Smooth muscle cell (in vitro differentiated cells): ENCODE measurements around the gene PAX2. TPM values are rescaled to one million over a fixed set of nuclear protein-coding genes. Genes with fewer than 3 reads are reported as not detected.

Source experiments
- DNase-seq: peaks from one replicate; lab custom pipeline; 2025; ENCODE audit not compliant: unreplicated experiment; lab: John Stamatoyannopoulos, UW
- H2AFZ ChIP-seq: fragments of 200-600 bp; sonication (generic); 2 replicates; pipeline ENCODE4 v1.6.0; 2016; ENCODE audit warnings: antibody characterized with exemption, low read depth, mild to moderate bottlenecking
- H3F3A ChIP-seq: fragments of 200-600 bp; sonication (generic); 2 replicates; pipeline ENCODE4 v1.6.0; 2017; ENCODE audit warnings: antibody characterized with exemption, low read depth
- H3K27ac ChIP-seq: fragments of 200-600 bp; sonication (generic); 2 replicates; pipeline ENCODE4 v1.5.1; 2016; ENCODE audit warnings: low read depth, mild to moderate bottlenecking
- H3K27me3 ChIP-seq: fragments of 200-600 bp; sonication (generic); 2 replicates; pipeline ENCODE4 v1.6.1; 2016; ENCODE audit warnings: low read depth, mild to moderate bottlenecking
- H3K36me3 ChIP-seq: fragments of 200-600 bp; sonication (generic); 2 replicates; pipeline ENCODE4 v1.5.1; 2016; ENCODE audit warnings: low read depth
- H3K4me1 ChIP-seq: fragments of 200-600 bp; sonication (generic); 2 replicates; pipeline ENCODE4 v1.5.1; 2016; ENCODE audit warnings: low read depth
- H3K4me2 ChIP-seq: fragments of 200-600 bp; sonication (generic); 2 replicates; pipeline ENCODE4 v1.6.0; 2016; ENCODE audit warnings: mild to moderate bottlenecking
- H3K4me3 ChIP-seq: fragments of 200-600 bp; sonication (generic); 2 replicates; pipeline ENCODE4 v1.5.1; 2016; ENCODE audit warnings: mild to moderate bottlenecking
- H3K79me2 ChIP-seq: fragments of 200-600 bp; sonication (generic); 2 replicates; pipeline ENCODE4 v1.6.0; 2016; ENCODE audit warnings: low read depth, mild to moderate bottlenecking
- H3K9ac ChIP-seq: fragments of 200-600 bp; sonication (generic); 2 replicates; pipeline ENCODE4 v1.6.0; 2016; ENCODE audit warnings: low read depth
- H3K9me3 ChIP-seq: fragments of 200-600 bp; sonication (generic); replicated peaks from 2 replicates; pipeline ENCODE4 v1.5.1; 2016; ENCODE audit warnings: low read depth
- H4K20me1 ChIP-seq: fragments of 200-600 bp; sonication (generic); 2 replicates; pipeline ENCODE4 v1.6.0; 2016; ENCODE audit warnings: low read depth
- WGBS: methylation state at CpG from one replicate; pipeline ENCODE4 v1.1.7; 2016; ENCODE audit warnings: low lambda C conversion rate; 5-methylcytosine and 5-hydroxymethylcytosine counted together
- polyA plus RNA-seq: library from polyadenylated mRNA; unstranded; fragments of >200 nt; fragmentation: Nextera tagmentation; extraction: Ambion mirVana; gene quantifications from 2 replicates; pipeline ENCODE4 v1.2.1, GENCODE V29; 2016
- total RNA-seq: library from RNA; depleted of rRNA; stranded (reverse); fragments of >200 nt; gene quantifications from 2 replicates; pipeline ENCODE4 v1.2.3, GENCODE V29; 2014
- TF ChIP-seq, protein P1 (sequence below): fragments of 200-600 bp; sonication (generic); IDR thresholded peaks from 2 replicates; pipeline ENCODE4 v1.5.1; 2017; ENCODE audit warnings: borderline replicate concordance, mild to moderate bottlenecking, antibody characterized with exemption; ENCODE audit not compliant: insufficient read depth, poor library complexity, severe bottlenecking

The PAX2 gene
- total and polyA plus RNA-seq, 2 experiments from 2014 or later: not detected

GRCh38 chr10:100725869-100726426 is 19.4 kb upstream of the PAX2 start:
- no peaks in the 10 kb centered on the region for H3F3A ChIP-seq
- H3K9me3 ChIP-seq: no peaks in the 10 kb centered on the region
- no peak for DNase-seq
- H3K4me1 ChIP-seq: peaks cover 15% of the 10 kb centered on the region
- WGBS: 73% methylated on average over 2 of the region's 2 CpGs
- no peak overlapping the region for H3K27ac ChIP-seq
- H3K27me3 ChIP-seq: peaks cover 98% of the 10 kb centered on the region
- H3K36me3 ChIP-seq: no peaks in the 10 kb centered on the region
- no peak overlapping the region for H3K4me3 ChIP-seq
- no peaks in the 10 kb centered on the region for H3K79me2 ChIP-seq
- no peaks in the 10 kb centered on the region for H4K20me1 ChIP-seq
- H3K4me2 ChIP-seq: no peak overlapping the region
- H3K9ac ChIP-seq: no peak overlapping the region
- TF ChIP-seq, protein P1, sequence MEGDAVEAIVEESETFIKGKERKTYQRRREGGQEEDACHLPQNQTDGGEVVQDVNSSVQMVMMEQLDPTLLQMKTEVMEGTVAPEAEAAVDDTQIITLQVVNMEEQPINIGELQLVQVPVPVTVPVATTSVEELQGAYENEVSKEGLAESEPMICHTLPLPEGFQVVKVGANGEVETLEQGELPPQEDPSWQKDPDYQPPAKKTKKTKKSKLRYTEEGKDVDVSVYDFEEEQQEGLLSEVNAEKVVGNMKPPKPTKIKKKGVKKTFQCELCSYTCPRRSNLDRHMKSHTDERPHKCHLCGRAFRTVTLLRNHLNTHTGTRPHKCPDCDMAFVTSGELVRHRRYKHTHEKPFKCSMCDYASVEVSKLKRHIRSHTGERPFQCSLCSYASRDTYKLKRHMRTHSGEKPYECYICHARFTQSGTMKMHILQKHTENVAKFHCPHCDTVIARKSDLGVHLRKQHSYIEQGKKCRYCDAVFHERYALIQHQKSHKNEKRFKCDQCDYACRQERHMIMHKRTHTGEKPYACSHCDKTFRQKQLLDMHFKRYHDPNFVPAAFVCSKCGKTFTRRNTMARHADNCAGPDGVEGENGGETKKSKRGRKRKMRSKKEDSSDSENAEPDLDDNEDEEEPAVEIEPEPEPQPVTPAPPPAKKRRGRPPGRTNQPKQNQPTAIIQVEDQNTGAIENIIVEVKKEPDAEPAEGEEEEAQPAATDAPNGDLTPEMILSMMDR: no peak
- no peak overlapping the region for H2AFZ ChIP-seq

- Histone ChIP-seq H3F3A (no peaks in the 10 kb centered on the region), H3K79me2 (no peaks in the 10 kb centered on the region), H2AFZ (no peak overlapping the region), H3K27ac (no peak overlapping the region), H3K4me1 (peaks cover 19% of the 10 kb centered on the region), H3K4me3 (no peak overlapping the region), H3K36me3 (no peaks in the 10 kb centered on the region), H3K27me3 (peaks cover 98% of the 10 kb centered on the region), H4K20me1 (no peaks in the 10 kb centered on the region), H3K4me2 (no peak overlapping the region), H3K9ac (no peak overlapping the region), H3K9me3 (no peaks in the 10 kb centered on the region)
- no peak for DNase-seq
- TF ChIP-seq, protein P1: no peak
Observed at GRCh38 chr10:100727808-100728207, 17.6 kb upstream of the PAX2 start.

- no peaks in the 10 kb centered on the region for H4K20me1 ChIP-seq
- H3K4me3 ChIP-seq: peak overlapping the region; percentile 37
- no peak overlapping the region for H3K9ac ChIP-seq
- no peaks in the 10 kb centered on the region for H3K9me3 ChIP-seq
- H3K36me3 ChIP-seq: no peaks in the 10 kb centered on the region
- TF ChIP-seq, protein P1: peak; percentile 8
- no peak overlapping the region for H3K27ac ChIP-seq
- peaks cover 98% of the 10 kb centered on the region for H3K27me3 ChIP-seq
- DNase-seq: no peak
- peaks cover 16% of the 10 kb centered on the region for H3K4me1 ChIP-seq
- no peaks in the 10 kb centered on the region for H3F3A ChIP-seq
- 2% methylated on average over 38 of the region's 44 CpGs for WGBS
- peak overlapping the region; percentile 84 for H3K4me2 ChIP-seq
- no peak overlapping the region for H2AFZ ChIP-seq
- H3K79me2 ChIP-seq: no peaks in the 10 kb centered on the region
Observed at GRCh38 chr10:100728928-100729861, 16.2 kb upstream of the PAX2 start.
